H1 (cell line): ENCODE measurements around the gene VPS18. TPM values are rescaled to one million over a fixed set of nuclear protein-coding genes. Genes with fewer than 3 reads are reported as not detected.

Source experiments
- CTCF ChIA-PET: fragments of 300-600 bp; sonication (Branson Sonifier 250); formaldehyde crosslinking; loops from one replicate; lab custom pipeline; 2021; ENCODE audit not compliant: partially characterized antibody; lab: Charles Lee
- POLR2A ChIA-PET: fragments of 300-600 bp; sonication (Branson Sonifier 250); formaldehyde crosslinking; loops from one replicate; lab custom pipeline; 2021; ENCODE audit warnings: inconsistent platforms; ENCODE audit not compliant: partially characterized antibody; lab: Charles Lee
- DNase-seq, 2 experiments: peaks; one replicate each; pipeline versions ENCODE4 v3.0.0 to v3.0.0-alpha.2; 2010 to 2022; ENCODE audit warnings: low spot score in 2 of 2, low read depth in 1 of 2, mixed read lengths in 1 of 2
- FAIRE-seq: peaks from 2 replicates; lab custom pipeline; 2011; peaks lifted over from hg19 to GRCh38; lab: Jason Lieb, UNC
- H2AFZ ChIP-seq: 2 replicates; pipeline ENCODE4 v1.8.1; 2012; ENCODE audit warnings: low read length, inconsistent platforms
- H2AK5ac ChIP-seq: 2 replicates; pipeline ENCODE4 v1.6.1; 2013; ENCODE audit warnings: low read depth, low read length
- H2BK120ac ChIP-seq: replicated peaks from 2 replicates; pipeline ENCODE3; 2013; ENCODE audit warnings: low read depth, low read length, inconsistent platforms
- H2BK12ac ChIP-seq: 2 replicates; pipeline ENCODE4 v1.6.1; 2013; ENCODE audit warnings: low read depth, low read length
- H2BK15ac ChIP-seq: 2 replicates; pipeline ENCODE4 v1.6.1; 2013; ENCODE audit warnings: low read length
- H2BK20ac ChIP-seq: 2 replicates; pipeline ENCODE4 v1.6.1; 2013; ENCODE audit warnings: low read length
- H2BK5ac ChIP-seq: 2 replicates; pipeline ENCODE4 v1.6.1; 2013; ENCODE audit warnings: low read depth, low read length
- H3K14ac ChIP-seq: 2 replicates; pipeline ENCODE4 v1.6.1; 2013; ENCODE audit warnings: inconsistent platforms; ENCODE audit not compliant: insufficient read length
- H3K18ac ChIP-seq: 2 replicates; pipeline ENCODE4 v1.6.1; 2013; ENCODE audit warnings: low read length; ENCODE audit errors: extremely low read depth
- H3K23ac ChIP-seq: 2 replicates; pipeline ENCODE4 v1.6.1; 2013; ENCODE audit warnings: inconsistent platforms; ENCODE audit not compliant: insufficient read length
- H3K23me2 ChIP-seq: 2 replicates; pipeline ENCODE4 v1.6.1; 2013; ENCODE audit warnings: low read depth, low read length
- H3K27ac ChIP-seq: 2 replicates; pipeline ENCODE4 v1.6.1; 2011; ENCODE audit warnings: low read depth, low read length, inconsistent platforms
- H3K27me3 ChIP-seq, 4 experiments: replicated peaks in 1 of 4; 1 replicate in 1 of 4; 2 replicates in 3 of 4; pipeline versions ENCODE4 v1.6.1 to v1.8.1; 2011 to 2013; ENCODE audit warnings: low read length in 3 of 4, mild to moderate bottlenecking in 3 of 4, inconsistent platforms in 2 of 4, mixed read lengths in 2 of 4, moderate library complexity in 1 of 4; ENCODE audit not compliant: control insufficient read depth in 3 of 4, insufficient read depth in 3 of 4; ENCODE audit errors: extremely low read depth in 1 of 4
- H3K36me3 ChIP-seq, 4 experiments: 2 replicates each; pipeline versions ENCODE4 v1.6.1 to v1.8.1; 2011 to 2013; ENCODE audit warnings: mild to moderate bottlenecking in 4 of 4, low read length in 3 of 4, moderate library complexity in 2 of 4, control low read depth in 1 of 4, inconsistent platforms in 1 of 4; ENCODE audit not compliant: insufficient read depth in 4 of 4, control insufficient read depth in 2 of 4
- H3K4ac ChIP-seq: replicated peaks from 2 replicates; pipeline ENCODE3; 2013; ENCODE audit warnings: low read length, low read depth, mixed read lengths, inconsistent platforms; ENCODE audit not compliant: insufficient read length
- H3K4me1 ChIP-seq, 4 experiments: replicated peaks in 1 of 4; 1 replicate in 1 of 4; 2 replicates in 3 of 4; pipeline versions ENCODE4 v1.6.1 to v1.8.1; 2011 to 2013; ENCODE audit warnings: low read length in 3 of 4, inconsistent platforms in 2 of 4, mixed read lengths in 1 of 4; ENCODE audit not compliant: insufficient read depth in 4 of 4, control insufficient read depth in 3 of 4
- H3K4me2 ChIP-seq, 2 experiments: 2 replicates each; pipeline versions ENCODE4 v1.6.1 to v1.8.1; 2011 to 2013; ENCODE audit warnings: low read depth in 2 of 2, low read length in 2 of 2, control low read depth in 1 of 2, inconsistent platforms in 1 of 2, mild to moderate bottlenecking in 1 of 2; ENCODE audit not compliant: insufficient read depth in 1 of 2
- H3K4me3 ChIP-seq, 4 experiments: fragments of 200-600, 300-600 bp in 1 of 4; sonication (generic), shearing (Covaris generic), sonication (Bioruptor Twin) in 1 of 4; 2 replicates each; pipeline versions ENCODE4 v1.5.1 to v1.8.1; 2011 to 2016; ENCODE audit warnings: low read length in 4 of 4, low read depth in 3 of 4, control low read depth in 2 of 4, inconsistent platforms in 2 of 4, mild to moderate bottlenecking in 2 of 4, mixed read lengths in 1 of 4, moderate library complexity in 1 of 4; ENCODE audit not compliant: insufficient read depth in 2 of 4; ENCODE audit errors: extremely low read depth in 1 of 4
- H3K56ac ChIP-seq: replicated peaks from 2 replicates; pipeline ENCODE3; 2013; ENCODE audit warnings: low read depth, mild to moderate bottlenecking, mixed read lengths, low read length, inconsistent platforms; ENCODE audit not compliant: insufficient read length
- H3K79me1 ChIP-seq: 2 replicates; pipeline ENCODE4 v1.6.1; 2013; ENCODE audit warnings: low read depth, low read length, control low read depth
- H3K79me2 ChIP-seq, 2 experiments: 2 replicates each; pipeline versions ENCODE4 v1.6.1 to v1.8.1; 2012 to 2013; ENCODE audit warnings: low read length in 2 of 2, mild to moderate bottlenecking in 2 of 2, inconsistent platforms in 1 of 2; ENCODE audit not compliant: insufficient read depth in 2 of 2, control insufficient read depth in 1 of 2
- H3K9ac ChIP-seq, 4 experiments: replicated peaks in 1 of 4; 1 replicate in 1 of 4; 2 replicates in 3 of 4; pipeline versions ENCODE4 v1.6.1 to v1.8.1; 2011 to 2013; ENCODE audit warnings: low read depth in 3 of 4, low read length in 3 of 4, control low read depth in 2 of 4, mild to moderate bottlenecking in 2 of 4, moderate library complexity in 2 of 4, inconsistent platforms in 1 of 4; ENCODE audit errors: extremely low read depth in 1 of 4
- H3K9me3 ChIP-seq, 2 experiments: 2 replicates each; pipeline versions ENCODE4 v1.6.1 to v1.8.1; 2012 to 2013; ENCODE audit warnings: mild to moderate bottlenecking in 2 of 2, moderate library complexity in 2 of 2, control low read depth in 1 of 2, inconsistent platforms in 1 of 2, low read depth in 1 of 2, low read length in 1 of 2, mixed read lengths in 1 of 2; ENCODE audit not compliant: insufficient read depth in 2 of 2
- H4K20me1 ChIP-seq, 2 experiments: replicated peaks in 1 of 2; 2 replicates each; pipeline versions ENCODE3 to v1.8.1; 2011 to 2013; ENCODE audit warnings: inconsistent platforms in 2 of 2, low read length in 2 of 2, mild to moderate bottlenecking in 1 of 2; ENCODE audit not compliant: insufficient read depth in 2 of 2, control insufficient read depth in 1 of 2
- H4K5ac ChIP-seq: 2 replicates; pipeline ENCODE4 v1.6.1; 2013; ENCODE audit warnings: low read length, low read depth, mixed read lengths, inconsistent platforms; ENCODE audit not compliant: insufficient read length
- H4K8ac ChIP-seq: 2 replicates; pipeline ENCODE4 v1.8.0; 2013; ENCODE audit warnings: mild to moderate bottlenecking, moderate library complexity, low read length, inconsistent platforms; ENCODE audit not compliant: insufficient read depth; ENCODE audit errors: extremely low read depth
- H4K91ac ChIP-seq: replicated peaks from 2 replicates; pipeline ENCODE3; 2013; ENCODE audit warnings: low read length, mixed read lengths, inconsistent platforms; ENCODE audit not compliant: insufficient read length
- BCL11A ChIP-seq, 2 experiments: IDR thresholded peaks; one replicate each; pipeline ENCODE4 v1.6.1; 2011; ENCODE audit warnings: low read depth in 2 of 2, low read length in 2 of 2, mild to moderate bottlenecking in 2 of 2
- CBX5 ChIP-seq: fragments of 300-800, 300-1000 bp; sonication (generic); IDR thresholded peaks from 2 replicates; pipeline ENCODE4 v1.7.1; 2016; ENCODE audit warnings: antibody characterized with exemption, low read length, low read depth
- JUN ChIP-seq: IDR thresholded peaks from 2 replicates; pipeline ENCODE4 v1.6.1; 2011; ENCODE audit warnings: low read depth, mild to moderate bottlenecking, improper control_type of control experiment, low read length
- NANOG ChIP-seq: IDR thresholded peaks from 2 replicates; pipeline ENCODE4 v1.6.1; 2011; ENCODE audit warnings: low read length, low read depth, mild to moderate bottlenecking, inconsistent platforms; ENCODE audit not compliant: insufficient read depth, poor library complexity, severe bottlenecking
- TAF1 ChIP-seq: IDR thresholded peaks from 2 replicates; pipeline ENCODE4 v1.6.1; 2011; ENCODE audit warnings: mild to moderate bottlenecking, low read depth, low read length
- TAF7 ChIP-seq: optimal IDR thresholded peaks from 2 replicates; pipeline ENCODE3; 2011; ENCODE audit warnings: low read depth, mild to moderate bottlenecking, inconsistent platforms, low read length, moderate library complexity, borderline replicate concordance
- TEAD4 ChIP-seq: IDR thresholded peaks from 2 replicates; pipeline ENCODE4 v1.6.1; 2012; ENCODE audit warnings: low read depth, low read length, inconsistent platforms, mixed read lengths
- YY1 ChIP-seq: IDR thresholded peaks from 2 replicates; pipeline ENCODE4 v1.6.1; 2011; ENCODE audit warnings: low read depth, mild to moderate bottlenecking, low read length
- WGBS, 2 experiments: shearing (Covaris generic) in 1 of 2; methylation state at CpG; one replicate each; pipeline versions ENCODE4 v1.1.6 to v1.1.7; 2013 to 2015; ENCODE audit warnings: low lambda C conversion rate in 2 of 2, mixed read lengths in 2 of 2, inconsistent platforms in 1 of 2, low coverage in 1 of 2, missing lambda C conversion rate in 1 of 2; ENCODE audit not compliant: insufficient replicate concordance in 2 of 2, insufficient coverage in 1 of 2, insufficient read length in 1 of 2; ENCODE audit errors: extremely low coverage in 1 of 2, missing lambda C conversion rate in 1 of 2; 5-methylcytosine and 5-hydroxymethylcytosine counted together
- polyA plus RNA-seq, 7 experiments: library from polyadenylated mRNA; depleted of rRNA in 3 of 7; stranded (reverse) in 5 of 7; unstranded in 2 of 7; fragments of >200 nt in 5 of 7; fragments of 200-250 nt in 2 of 7; gene quantifications; 1 replicate in 5 of 7; 2 replicates in 1 of 7; 4 replicates in 1 of 7; pipeline versions ENCODE4 v1.2.1 to v1.2.3, GENCODE V29; 2011 to 2013; ENCODE audit warnings: missing spikeins in 2 of 7, mixed read lengths in 2 of 7
- total RNA-seq: library from RNA; stranded (reverse); fragmentation: NEBNext Ultra II Directional; extraction: Animal tissue kit (Norgen Biotek cat#: 25700); gene quantifications from 2 replicates; pipeline ENCODE4 v1.2.1, GENCODE V29; 2021
- TF ChIP-seq, protein P1 (sequence below), 3 experiments: IDR thresholded peaks; 1 replicate in 2 of 3; 2 replicates in 1 of 3; pipeline versions ENCODE4 v1.5.1 to v1.6.1; 2011; ENCODE audit warnings: low read length in 3 of 3, mild to moderate bottlenecking in 3 of 3, inconsistent platforms in 2 of 3, low read depth in 1 of 3, moderate library complexity in 1 of 3; ENCODE audit not compliant: insufficient read depth in 1 of 3; ENCODE audit errors: control extremely low read depth in 1 of 3

VPS18 gene
- total and polyA plus RNA-seq, 2 of the 8 experiments (the other 6 are each of a cell fraction or from before 2014, with no cell fraction given) = 28.9 to 32.7 TPM

DNA sequence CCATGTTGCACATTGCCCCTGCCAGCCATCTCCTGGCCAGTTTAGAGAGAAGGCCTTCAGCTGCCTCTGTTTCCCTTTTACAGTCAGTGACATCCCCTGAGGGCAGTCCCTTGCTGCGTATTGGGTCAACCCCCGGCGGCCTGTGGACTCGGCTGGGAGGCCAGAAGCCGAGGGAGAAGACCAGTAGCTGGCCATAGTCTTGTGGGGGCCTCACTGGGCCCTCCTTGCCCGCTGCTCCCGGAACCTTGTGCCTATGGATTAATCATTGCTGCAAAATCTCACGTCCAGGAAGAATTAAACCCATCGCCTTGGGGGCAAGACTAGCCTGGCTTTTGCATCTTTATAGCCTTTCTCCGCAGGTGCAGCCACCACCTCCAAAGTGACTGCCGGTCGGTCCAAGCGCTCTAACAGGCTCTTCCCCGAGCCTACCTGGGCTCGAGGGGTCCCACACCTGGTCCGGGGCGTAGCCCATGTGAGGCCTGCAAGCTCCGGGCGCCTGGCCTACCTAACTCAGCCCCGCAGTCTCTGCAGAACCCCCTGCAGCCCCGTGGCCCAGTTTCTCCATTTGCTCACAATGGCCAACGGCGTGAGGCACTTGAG is 58.2 kb downstream of the VPS18 start:
- Histone ChIP-seq H3K56ac (peak overlapping the region; percentile 99), H3K4ac (peak overlapping the region; percentile 93), H3K14ac (no peak overlapping the region), H3K9ac (peak overlapping the region; percentile 86 to 96 (median 94)), H3K27me3 (no peaks in the 10 kb centered on the region), H3K9me3 (no peaks in the 10 kb centered on the region), H3K4me1 (peaks cover 2 to 20% (median 12%) of the 10 kb centered on the region in 4 experiments), H3K23ac (no peak overlapping the region), H4K20me1 (peaks cover 0 to 10% of the 10 kb centered on the region in 2 experiments), H4K8ac (peak overlapping the region; percentile 99), H3K23me2 (peaks cover 10% of the 10 kb centered on the region), H3K79me2 (peaks cover 0 to 28% of the 10 kb centered on the region in 2 experiments; a peak in 2 of 4 replicates), H2AFZ (no peak overlapping the region), H2BK20ac (0 out of 2 replicates have a peak overlapping the region, but pooled peaks have one; percentile 24), H3K4me3 (peak overlapping the region; percentile 47 to 92 (median 76)), H3K18ac (peak overlapping the region; percentile 99), H2BK15ac (peak overlapping the region; percentile 99), H3K4me2 (peak overlapping the region; percentile 84 to 85), H2BK5ac (peak overlapping the region; percentile 100), H3K79me1 (no peaks in the 10 kb centered on the region; the same call in 1 of the 2 replicates), H2BK12ac (peak overlapping the region; percentile 99; the same call in 1 of the 2 replicates), H2BK120ac (peak overlapping the region; percentile 91), H2AK5ac (peak overlapping the region; percentile 79), H4K5ac (peak overlapping the region; percentile 100), H3K36me3 (peaks cover 8 to 33% (median 12%) of the 10 kb centered on the region in 4 experiments), H3K27ac (peak overlapping the region; percentile 97), H4K91ac (peak overlapping the region; percentile 99)
- ChIA-PET CTCF (interaction anchor here (1.0 to 33.1 kb wide), 8 partner anchors 10 to 70 kb away, joined by 3 to 590 read pairs (median 8); partner anchors contain the start of gene DLL4), POLR2A (interaction anchor here (0.7 to 43.8 kb wide), 30 partner anchors 0 to 279 kb away, joined by 3 to 1505 read pairs (median 6); partner anchors contain the start of genes CHAC1, CHP1, DLL4 and EXD1)
- DNase-seq (no peak), FAIRE-seq (no peak)
- WGBS, 2 experiments = 27% methylated on average over 23 of the region's 23 CpGs; no CpG with 5 or more reads in 1 of the 2 experiments
- TF ChIP-seq TAF7 (peak; percentile 54), CBX5 (no peak), NANOG (peak; percentile 14), BCL11A (IDR thresholded peaks at IDR 0.05; ENCODE audit: low read depth in 2 of 2, low read length in 2 of 2) (no peak), YY1 (peak; percentile 75; the same call in 1 of the 2 replicates), JUN (no peak), TAF1 (0 out of 2 replicates have a peak, but pooled peaks have one; percentile 55), TEAD4 (0 out of 2 replicates have a peak, but pooled peaks have one; percentile 36)
- TF ChIP-seq, protein P1, sequence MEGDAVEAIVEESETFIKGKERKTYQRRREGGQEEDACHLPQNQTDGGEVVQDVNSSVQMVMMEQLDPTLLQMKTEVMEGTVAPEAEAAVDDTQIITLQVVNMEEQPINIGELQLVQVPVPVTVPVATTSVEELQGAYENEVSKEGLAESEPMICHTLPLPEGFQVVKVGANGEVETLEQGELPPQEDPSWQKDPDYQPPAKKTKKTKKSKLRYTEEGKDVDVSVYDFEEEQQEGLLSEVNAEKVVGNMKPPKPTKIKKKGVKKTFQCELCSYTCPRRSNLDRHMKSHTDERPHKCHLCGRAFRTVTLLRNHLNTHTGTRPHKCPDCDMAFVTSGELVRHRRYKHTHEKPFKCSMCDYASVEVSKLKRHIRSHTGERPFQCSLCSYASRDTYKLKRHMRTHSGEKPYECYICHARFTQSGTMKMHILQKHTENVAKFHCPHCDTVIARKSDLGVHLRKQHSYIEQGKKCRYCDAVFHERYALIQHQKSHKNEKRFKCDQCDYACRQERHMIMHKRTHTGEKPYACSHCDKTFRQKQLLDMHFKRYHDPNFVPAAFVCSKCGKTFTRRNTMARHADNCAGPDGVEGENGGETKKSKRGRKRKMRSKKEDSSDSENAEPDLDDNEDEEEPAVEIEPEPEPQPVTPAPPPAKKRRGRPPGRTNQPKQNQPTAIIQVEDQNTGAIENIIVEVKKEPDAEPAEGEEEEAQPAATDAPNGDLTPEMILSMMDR (IDR thresholded peaks at IDR 0.05; ENCODE audit: control extremely low read depth in 1 of 3, insufficient read depth in 1 of 3, low read depth in 1 of 3, low read length in 3 of 3) = no peak
